ENCODE measurements around the gene APMAP. TPM values are rescaled to one million over a fixed set of nuclear protein-coding genes. Genes with fewer than 3 reads are reported as not detected.

The APMAP gene
- total and polyA plus RNA-seq, 2 of the 13 experiments (the other 11 are each of a cell fraction or from before 2014, with no cell fraction given) = 168 to 214 TPM

DNA sequence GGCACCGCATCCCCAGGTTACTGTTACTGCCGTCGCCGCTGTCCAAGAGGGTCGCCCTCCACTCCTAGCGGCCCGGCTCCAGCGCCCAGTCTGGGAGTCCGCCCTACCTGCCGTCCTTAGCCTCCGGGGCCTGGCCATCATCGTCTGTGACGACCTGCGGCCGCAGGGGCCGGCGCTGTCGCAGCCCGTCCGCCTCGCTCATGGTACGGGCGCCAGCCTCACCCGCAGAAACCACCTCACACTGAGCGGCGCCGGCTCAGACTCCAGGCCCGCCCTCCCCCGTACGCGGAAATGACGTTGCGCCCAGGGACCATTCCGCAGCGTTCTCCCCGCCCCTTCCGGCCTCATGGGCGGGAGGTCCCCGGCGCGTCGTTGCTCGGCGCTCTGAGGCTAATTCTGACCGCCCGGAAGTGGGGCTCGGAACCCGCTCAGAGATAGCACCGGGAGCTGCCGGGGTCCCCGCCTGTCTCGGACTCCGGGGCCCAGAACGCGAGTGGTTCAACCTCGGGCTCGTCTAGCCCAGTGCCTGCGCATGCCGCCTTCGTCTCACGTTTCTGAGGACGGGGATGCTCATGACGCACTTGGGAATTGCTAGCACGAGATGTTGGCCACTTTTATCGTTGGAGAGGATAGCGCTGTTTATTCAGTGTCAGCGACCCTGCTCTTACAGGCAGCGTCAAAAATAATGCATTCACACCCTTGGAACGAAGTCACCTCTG is at the start of gene APMAP (continued):
- TF ChIP-seq ZNF337 (CRISPR knock-in tag; IDR thresholded peaks at IDR 0.05; ENCODE audit: borderline replicate concordance, low read depth) (peak; percentile 93; the same call in 1 of the 2 replicates), KMT2B (CRISPR knock-in tag; IDR thresholded peaks at IDR 0.05) (peak; percentile 99), RAD21 (CRISPR knock-in tag; IDR thresholded peaks at IDR 0.05) (peak; percentile 27; the same call in 1 of the 2 replicates), ZNF256 (CRISPR knock-in tag; conservative IDR thresholded peaks at IDR 0.05) (peak; percentile 96; the same call in 1 of the 2 replicates), ZMYM4 (CRISPR knock-in tag; IDR thresholded peaks at IDR 0.05) (peak; percentile 98), KDM5B (CRISPR knock-in tag; IDR thresholded peaks at IDR 0.05; ENCODE audit: borderline replicate concordance) (peak; percentile 99), TBX3 (IDR thresholded peaks at IDR 0.05; ENCODE audit: borderline replicate concordance) (0 out of 2 replicates have a peak, but pooled peaks have one; percentile 10), ZNF264 (CRISPR knock-in tag; IDR thresholded peaks at IDR 0.05) (peak; percentile 92), ZSCAN31 (CRISPR knock-in tag; IDR thresholded peaks at IDR 0.05; ENCODE audit: low read depth) (peak; percentile 98), ZNF501 (CRISPR knock-in tag; IDR thresholded peaks at IDR 0.05) (peak; percentile 99), HMGA1 (CRISPR knock-in tag; conservative IDR thresholded peaks at IDR 0.05) (0 out of 2 replicates have a peak, but pooled peaks have one; percentile 9), HMG20B (CRISPR knock-in tag; conservative IDR thresholded peaks at IDR 0.05) (peak; percentile 81; the same call in 1 of the 2 replicates), TBL1XR1 (IDR thresholded peaks at IDR 0.05; ENCODE audit: borderline replicate concordance, low read length, partially characterized antibody) (no peak), ZFP41 (CRISPR knock-in tag; IDR thresholded peaks at IDR 0.05; ENCODE audit: borderline replicate concordance) (peak; percentile 95), ZNF207 (IDR thresholded peaks at IDR 0.05; ENCODE audit: borderline replicate concordance) (no peak), ZKSCAN8 (CRISPR knock-in tag; IDR thresholded peaks at IDR 0.05; ENCODE audit: borderline replicate concordance) (0 out of 2 replicates have a peak, but pooled peaks have one; percentile 6), STAT5B (CRISPR knock-in tag; IDR thresholded peaks at IDR 0.05) (0 out of 2 replicates have a peak, but pooled peaks have one; percentile 87)
- TF ChIP-seq, protein P1, sequence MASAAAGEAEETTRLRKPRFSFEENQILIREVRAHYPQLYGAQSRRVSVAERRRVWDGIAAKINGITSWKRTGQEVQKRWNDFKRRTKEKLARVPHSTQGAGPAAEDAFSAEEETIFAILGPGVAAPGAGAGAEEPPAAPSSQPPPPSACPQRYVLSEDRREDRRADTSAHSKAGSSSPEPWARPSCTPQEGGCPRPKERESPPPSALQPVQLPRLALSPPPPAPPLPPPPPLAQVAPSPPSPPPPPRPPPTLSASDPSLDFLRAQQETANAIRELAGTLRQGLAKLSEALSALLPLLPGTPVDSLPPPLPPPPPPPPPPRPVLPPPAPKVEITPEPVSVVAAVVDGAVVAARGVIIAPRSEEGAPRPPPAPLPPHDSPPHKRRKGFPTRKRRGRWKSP (CRISPR knock-in tag; IDR thresholded peaks at IDR 0.05) = peak; percentile 87; the same call in 1 of the 2 replicates
- TF ChIP-seq, protein P2, sequence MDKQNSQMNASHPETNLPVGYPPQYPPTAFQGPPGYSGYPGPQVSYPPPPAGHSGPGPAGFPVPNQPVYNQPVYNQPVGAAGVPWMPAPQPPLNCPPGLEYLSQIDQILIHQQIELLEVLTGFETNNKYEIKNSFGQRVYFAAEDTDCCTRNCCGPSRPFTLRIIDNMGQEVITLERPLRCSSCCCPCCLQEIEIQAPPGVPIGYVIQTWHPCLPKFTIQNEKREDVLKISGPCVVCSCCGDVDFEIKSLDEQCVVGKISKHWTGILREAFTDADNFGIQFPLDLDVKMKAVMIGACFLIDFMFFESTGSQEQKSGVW (CRISPR knock-in tag; IDR thresholded peaks at IDR 0.05; ENCODE audit: borderline replicate concordance) = no peak
- TF ChIP-seq, protein P3, sequence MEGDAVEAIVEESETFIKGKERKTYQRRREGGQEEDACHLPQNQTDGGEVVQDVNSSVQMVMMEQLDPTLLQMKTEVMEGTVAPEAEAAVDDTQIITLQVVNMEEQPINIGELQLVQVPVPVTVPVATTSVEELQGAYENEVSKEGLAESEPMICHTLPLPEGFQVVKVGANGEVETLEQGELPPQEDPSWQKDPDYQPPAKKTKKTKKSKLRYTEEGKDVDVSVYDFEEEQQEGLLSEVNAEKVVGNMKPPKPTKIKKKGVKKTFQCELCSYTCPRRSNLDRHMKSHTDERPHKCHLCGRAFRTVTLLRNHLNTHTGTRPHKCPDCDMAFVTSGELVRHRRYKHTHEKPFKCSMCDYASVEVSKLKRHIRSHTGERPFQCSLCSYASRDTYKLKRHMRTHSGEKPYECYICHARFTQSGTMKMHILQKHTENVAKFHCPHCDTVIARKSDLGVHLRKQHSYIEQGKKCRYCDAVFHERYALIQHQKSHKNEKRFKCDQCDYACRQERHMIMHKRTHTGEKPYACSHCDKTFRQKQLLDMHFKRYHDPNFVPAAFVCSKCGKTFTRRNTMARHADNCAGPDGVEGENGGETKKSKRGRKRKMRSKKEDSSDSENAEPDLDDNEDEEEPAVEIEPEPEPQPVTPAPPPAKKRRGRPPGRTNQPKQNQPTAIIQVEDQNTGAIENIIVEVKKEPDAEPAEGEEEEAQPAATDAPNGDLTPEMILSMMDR (CRISPR knock-in tag; IDR thresholded peaks at IDR 0.05) = peak; percentile 24
- TF ChIP-seq, protein P4, sequence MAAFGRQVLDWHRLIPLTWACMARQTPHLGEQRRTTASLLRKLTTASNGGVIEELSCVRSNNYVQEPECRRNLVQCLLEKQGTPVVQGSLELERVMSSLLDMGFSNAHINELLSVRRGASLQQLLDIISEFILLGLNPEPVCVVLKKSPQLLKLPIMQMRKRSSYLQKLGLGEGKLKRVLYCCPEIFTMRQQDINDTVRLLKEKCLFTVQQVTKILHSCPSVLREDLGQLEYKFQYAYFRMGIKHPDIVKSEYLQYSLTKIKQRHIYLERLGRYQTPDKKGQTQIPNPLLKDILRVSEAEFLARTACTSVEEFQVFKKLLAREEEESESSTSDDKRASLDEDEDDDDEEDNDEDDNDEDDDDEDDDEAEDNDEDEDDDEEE (CRISPR knock-in tag; IDR thresholded peaks at IDR 0.05) = peak; percentile 87; the same call in 1 of the 2 replicates
- TF ChIP-seq, protein P5, sequence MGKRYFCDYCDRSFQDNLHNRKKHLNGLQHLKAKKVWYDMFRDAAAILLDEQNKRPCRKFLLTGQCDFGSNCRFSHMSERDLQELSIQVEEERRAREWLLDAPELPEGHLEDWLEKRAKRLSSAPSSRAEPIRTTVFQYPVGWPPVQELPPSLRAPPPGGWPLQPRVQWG (CRISPR knock-in tag; IDR thresholded peaks at IDR 0.05; ENCODE audit: borderline replicate concordance, low read depth) = no peak
- TF ChIP-seq, protein P6, sequence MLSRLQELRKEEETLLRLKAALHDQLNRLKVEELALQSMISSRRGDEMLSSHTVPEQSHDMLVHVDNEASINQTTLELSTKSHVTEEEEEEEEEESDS (CRISPR knock-in tag; IDR thresholded peaks at IDR 0.05; ENCODE audit: borderline replicate concordance) = peak; percentile 59; the same call in 1 of the 2 replicates

All from HepG2 (cell line).